Measurements from ENCODE around the gene USP16. TPM values are rescaled to one million over a fixed set of nuclear protein-coding genes. Genes with fewer than 3 reads are reported as not detected.

Gene USP16
- total RNA-seq, 1 experiment from 2014 or later, result 77.9 TPM

GRCh38 chr21:29082046-29082815, 57.8 kb downstream of the USP16 start:
- DNase-seq (ENCODE audit: low spot score), result no peak

GRCh38 chr21:29083306-29083705, 58.8 kb downstream of the USP16 start:
- DNase-seq (ENCODE audit: low spot score), result no peak

GRCh38 chr21:29084372-29084771, 59.9 kb downstream of the USP16 start:
- DNase-seq (ENCODE audit: low spot score), result no peak

GRCh38 chr21:29085106-29085752, 60.8 kb downstream of the USP16 start:
- DNase-seq (ENCODE audit: low spot score), result no peak

- DNase-seq (ENCODE audit: low spot score), result peak; percentile 71
Measured at GRCh38 chr21:29091033-29091432, 66.6 kb downstream of the USP16 start.

- DNase-seq (ENCODE audit: low spot score), result peak; percentile 73
Measured at GRCh38 chr21:29092102-29092959, 67.9 kb downstream of the USP16 start.

GRCh38 chr21:29096218-29097015, 71.9 kb downstream of the USP16 start:
- DNase-seq (ENCODE audit: low spot score), result no peak

- DNase-seq (ENCODE audit: low spot score), result no peak
Measured at GRCh38 chr21:29098156-29098555, 73.7 kb downstream of the USP16 start.

- DNase-seq (ENCODE audit: low spot score), result no peak
Measured at GRCh38 chr21:29102791-29103257, 78.4 kb downstream of the USP16 start.

Other genes with a start within 250 kb of the USP16 start
- gene LTN1, start 31.8 kb upstream of the USP16 start, total RNA-seq (2014; rRNA removed; shearing (Covaris generic)), result 31.0 and 35.7 TPM in 2 replicates
- 26.8 and 28.6 TPM in 2 replicates for gene RWDD2B, start 5.3 kb upstream of the USP16 start, total RNA-seq (2014; rRNA removed; shearing (Covaris generic))
- 463 and 619 TPM in 2 replicates for gene CCT8, start 49.0 kb downstream of the USP16 start, total RNA-seq (2014; rRNA removed; shearing (Covaris generic))
- 19.4 and 21.7 TPM in 2 replicates for gene MAP3K7CL, start 106.0 kb downstream of the USP16 start, total RNA-seq (2014; rRNA removed; shearing (Covaris generic))